DOHH2 (cell line): ENCODE data around the gene PCGF3.

Source experiments
- H3F3A ChIP-seq: fragments of 200-600 bp; sonication (generic), shearing (Covaris generic); 2 replicates; pipeline ENCODE4 v1.6.0; 2016; ENCODE audit warnings: antibody characterized with exemption, mild to moderate bottlenecking; ENCODE audit not compliant: control insufficient read depth, insufficient read depth
- H3K27ac ChIP-seq: fragments of 200-600 bp; sonication (generic); 2 replicates; pipeline ENCODE4 v1.5.1; 2014; ENCODE audit warnings: low read depth, mild to moderate bottlenecking, low read length, moderate library complexity
- H3K27me3 ChIP-seq: fragments of 200-600 bp; sonication (generic); 2 replicates; pipeline ENCODE4 v1.6.1; 2014; ENCODE audit warnings: mild to moderate bottlenecking, low read length, mixed read lengths; ENCODE audit not compliant: control insufficient read depth
- H3K36me3 ChIP-seq: fragments of 200-600 bp; sonication (generic); 2 replicates; pipeline ENCODE4 v1.6.1; 2014; ENCODE audit warnings: mild to moderate bottlenecking, low read length, moderate library complexity, mixed read lengths; ENCODE audit not compliant: control insufficient read depth
- H3K4me1 ChIP-seq: fragments of 200-600 bp; sonication (generic); 2 replicates; pipeline ENCODE4 v1.6.1; 2014; ENCODE audit warnings: mild to moderate bottlenecking, low read length, mixed read lengths; ENCODE audit not compliant: control insufficient read depth
- H3K4me2 ChIP-seq: fragments of 200-600 bp; sonication (generic); 2 replicates; pipeline ENCODE4 v1.6.0; 2014; ENCODE audit warnings: mild to moderate bottlenecking, low read length, moderate library complexity
- H3K4me3 ChIP-seq: fragments of 200-600 bp; sonication (generic); 2 replicates; pipeline ENCODE4 v1.5.1; 2014; ENCODE audit warnings: mild to moderate bottlenecking, low read length, mixed read lengths
- H3K79me2 ChIP-seq: fragments of 200-600 bp; sonication (generic); 2 replicates; pipeline ENCODE4 v1.6.1; 2014; ENCODE audit warnings: mild to moderate bottlenecking, low read length, mixed read lengths; ENCODE audit not compliant: control insufficient read depth
- H3K9me2 ChIP-seq: fragments of 200-600 bp; sonication (generic); replicated peaks from 2 replicates; pipeline ENCODE4 v1.6.1; 2014; ENCODE audit warnings: mild to moderate bottlenecking, low read length, mixed read lengths; ENCODE audit not compliant: control insufficient read depth
- H3K9me3 ChIP-seq: fragments of 200-600 bp; sonication (generic); 2 replicates; pipeline ENCODE4 v1.6.1; 2014; ENCODE audit warnings: antibody characterized with exemption, low read length, mixed read lengths; ENCODE audit not compliant: control insufficient read depth, insufficient read depth
- H4K20me1 ChIP-seq: fragments of 200-600 bp; sonication (generic); 2 replicates; pipeline ENCODE4 v1.6.0; 2014; ENCODE audit warnings: low read depth, mild to moderate bottlenecking, antibody characterized with exemption, low read length, moderate library complexity; ENCODE audit not compliant: control insufficient read depth, insufficient read depth
- EZH2phosphoT487 ChIP-seq: fragments of 200-600 bp; sonication (generic); IDR thresholded peaks from 2 replicates; pipeline ENCODE4 v1.6.1; 2017; ENCODE audit warnings: borderline replicate concordance, mild to moderate bottlenecking, antibody characterized with exemption, low read length, moderate library complexity, mixed read lengths
- TF ChIP-seq, protein P1 (sequence below): fragments of 200-600 bp; sonication (generic); IDR thresholded peaks from one replicate; pipeline ENCODE4 v1.5.1; 2014; ENCODE audit warnings: antibody characterized with exemption, mild to moderate bottlenecking, low read depth, low read length; ENCODE audit not compliant: poor library complexity, severe bottlenecking

The PCGF3 gene

GRCh38 chr4:657834-658667 lies 47.6 kb upstream of the PCGF3 start:
- Histone ChIP-seq H3K4me1 (peaks cover 2% of the 10 kb centered on the region), H3F3A (no peaks in the 10 kb centered on the region), H3K27ac (no peak overlapping the region), H3K9me3 (peaks cover 11% of the 10 kb centered on the region; the same call in 1 of the 2 replicates), H3K9me2 (no peaks in the 10 kb centered on the region), H4K20me1 (no peaks in the 10 kb centered on the region), H3K79me2 (no peaks in the 10 kb centered on the region), H3K36me3 (no peaks in the 10 kb centered on the region), H3K4me2 (no peak overlapping the region), H3K27me3 (no peaks in the 10 kb centered on the region), H3K4me3 (no peak overlapping the region)
- TF ChIP-seq EZH2phosphoT487: no peak
- TF ChIP-seq, protein P1, sequence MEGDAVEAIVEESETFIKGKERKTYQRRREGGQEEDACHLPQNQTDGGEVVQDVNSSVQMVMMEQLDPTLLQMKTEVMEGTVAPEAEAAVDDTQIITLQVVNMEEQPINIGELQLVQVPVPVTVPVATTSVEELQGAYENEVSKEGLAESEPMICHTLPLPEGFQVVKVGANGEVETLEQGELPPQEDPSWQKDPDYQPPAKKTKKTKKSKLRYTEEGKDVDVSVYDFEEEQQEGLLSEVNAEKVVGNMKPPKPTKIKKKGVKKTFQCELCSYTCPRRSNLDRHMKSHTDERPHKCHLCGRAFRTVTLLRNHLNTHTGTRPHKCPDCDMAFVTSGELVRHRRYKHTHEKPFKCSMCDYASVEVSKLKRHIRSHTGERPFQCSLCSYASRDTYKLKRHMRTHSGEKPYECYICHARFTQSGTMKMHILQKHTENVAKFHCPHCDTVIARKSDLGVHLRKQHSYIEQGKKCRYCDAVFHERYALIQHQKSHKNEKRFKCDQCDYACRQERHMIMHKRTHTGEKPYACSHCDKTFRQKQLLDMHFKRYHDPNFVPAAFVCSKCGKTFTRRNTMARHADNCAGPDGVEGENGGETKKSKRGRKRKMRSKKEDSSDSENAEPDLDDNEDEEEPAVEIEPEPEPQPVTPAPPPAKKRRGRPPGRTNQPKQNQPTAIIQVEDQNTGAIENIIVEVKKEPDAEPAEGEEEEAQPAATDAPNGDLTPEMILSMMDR: no peak

- no peaks in the 10 kb centered on the region for H3F3A ChIP-seq
- no peaks in the 10 kb centered on the region for H3K27me3 ChIP-seq
- no peak overlapping the region for H3K4me2 ChIP-seq
- H3K9me2 ChIP-seq: no peaks in the 10 kb centered on the region
- TF ChIP-seq, protein P1: no peak
- no peak for TF ChIP-seq EZH2phosphoT487
- peaks cover 8% of the 10 kb centered on the region for H3K4me1 ChIP-seq
- H3K9me3 ChIP-seq: peaks cover 11% of the 10 kb centered on the region; the same call in 1 of the 2 replicates
- no peaks in the 10 kb centered on the region for H3K36me3 ChIP-seq
- no peaks in the 10 kb centered on the region for H4K20me1 ChIP-seq
- H3K79me2 ChIP-seq: no peaks in the 10 kb centered on the region
- H3K27ac ChIP-seq: no peak overlapping the region
- no peak overlapping the region for H3K4me3 ChIP-seq
Measured at GRCh38 chr4:658681-659667, 46.7 kb upstream of the PCGF3 start.

DNA sequence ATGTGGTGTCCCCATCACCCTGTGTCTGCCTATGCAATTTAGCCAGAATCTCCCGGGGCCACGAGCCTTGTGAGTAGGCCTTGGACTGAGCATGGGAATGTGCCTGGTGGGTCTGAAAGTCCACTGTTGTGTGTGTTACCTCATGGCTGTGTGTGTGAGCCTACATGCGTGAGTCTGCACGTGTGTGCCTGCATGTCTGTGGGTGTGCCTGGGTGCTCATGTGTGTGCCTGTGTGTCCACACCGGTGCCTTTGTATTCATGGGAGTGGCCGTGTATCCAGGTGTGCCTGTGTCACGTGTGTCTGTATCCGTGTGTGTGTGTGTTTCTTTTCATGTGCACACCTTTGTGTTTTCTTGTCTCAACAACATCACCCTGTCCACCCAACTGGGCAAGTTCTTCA lies 45.8 kb upstream of the PCGF3 start:
- Histone ChIP-seq H4K20me1 (no peaks in the 10 kb centered on the region), H3K79me2 (no peaks in the 10 kb centered on the region), H3K4me1 (peaks cover 17% of the 10 kb centered on the region), H3K4me2 (no peak overlapping the region), H3K9me3 (peaks cover 11% of the 10 kb centered on the region; the same call in 1 of the 2 replicates), H3K27me3 (no peaks in the 10 kb centered on the region), H3K36me3 (no peaks in the 10 kb centered on the region), H3K27ac (no peak overlapping the region), H3K9me2 (no peaks in the 10 kb centered on the region), H3F3A (no peaks in the 10 kb centered on the region), H3K4me3 (no peak overlapping the region)
- TF ChIP-seq, protein P1: no peak
- no peak for TF ChIP-seq EZH2phosphoT487
